HepG2 (cell line): ENCODE data around the gene FBLIM1. TPM values are rescaled to one million over a fixed set of nuclear protein-coding genes. Genes with fewer than 3 reads are reported as not detected.

Source experiments
- THAP9 ChIP-seq: sonication (generic); formaldehyde crosslinking; IDR thresholded peaks from 2 replicates; pipeline ENCODE4; 2020; ENCODE audit warnings: missing genetic modification reagents, mild to moderate bottlenecking, borderline replicate concordance
- polyA plus RNA-seq, 8 experiments: library from polyadenylated mRNA; depleted of rRNA in 3 of 8; stranded (reverse) in 7 of 8; unstranded in 1 of 8; fragments of >200 nt; fragmentation: Illumina TruSeq in 4 of 8; extraction: Trizol in 4 of 8; gene quantifications; 2 replicates each; pipeline versions ENCODE4 v1.2.1 to v1.2.3, GENCODE V29; 2011 to 2016; ENCODE audit warnings: low read depth in 4 of 8, missing spikeins in 1 of 8, mixed read lengths in 1 of 8; ENCODE audit not compliant: insufficient read depth in 1 of 8
- total RNA-seq, 5 experiments: library from RNA; depleted of rRNA; stranded (reverse); fragments of >200 nt; fragmentation: Illumina TruSeq; extraction: Trizol; gene quantifications; 2 replicates each; pipeline ENCODE4 v1.2.3, GENCODE V29; 2016; ENCODE audit warnings: low read depth in 1 of 5

Gene FBLIM1
- total and polyA plus RNA-seq, 2 of the 13 experiments (the other 11 are each of a cell fraction or from before 2014, with no cell fraction given) = 10.6 to 23.0 TPM

- TF ChIP-seq THAP9 (CRISPR knock-in tag) = 0 out of 2 replicates have a peak, but pooled peaks have one; percentile 22
Observed at GRCh38 chr1:15835741-15836510, 77.3 kb downstream of the FBLIM1 start (continued).

Other genes with a start within 250 kb of the FBLIM1 start
- 8.5 and 12.3 TPM in 2 replicates for gene CASP9, start 234.6 kb upstream of the FBLIM1 start, total RNA-seq (2016; rRNA removed; fragmentation: Illumina TruSeq; extraction: Trizol)
- gene CASP9, start 234.6 kb upstream of the FBLIM1 start, polyA plus RNA-seq (2011; rRNA removed) = 11.5 and 13.1 TPM in 2 replicates
- gene DNAJC16, start 231.9 kb upstream of the FBLIM1 start, total RNA-seq (2016; rRNA removed; fragmentation: Illumina TruSeq; extraction: Trizol) = 10.7 and 15.4 TPM in 2 replicates
- gene DNAJC16, start 231.9 kb upstream of the FBLIM1 start, polyA plus RNA-seq (2011; rRNA removed) = 11.4 and 11.7 TPM in 2 replicates
- gene AGMAT, start 173.7 kb upstream of the FBLIM1 start, total RNA-seq (2016; rRNA removed; fragmentation: Illumina TruSeq; extraction: Trizol) = 174 and 216 TPM in 2 replicates
- 52.6 and 59.1 TPM in 2 replicates for gene AGMAT, start 173.7 kb upstream of the FBLIM1 start, polyA plus RNA-seq (2011; rRNA removed)
- gene DDI2, start 141.3 kb upstream of the FBLIM1 start, total RNA-seq (2016; rRNA removed; fragmentation: Illumina TruSeq; extraction: Trizol) = 25.7 and 34.0 TPM in 2 replicates
- 8.5 and 10.1 TPM in 2 replicates for gene DDI2, start 141.3 kb upstream of the FBLIM1 start, polyA plus RNA-seq (2011; rRNA removed)
- gene PLEKHM2, start 74.5 kb upstream of the FBLIM1 start, total RNA-seq (2016; rRNA removed; fragmentation: Illumina TruSeq; extraction: Trizol) = 16.0 and 16.5 TPM in 2 replicates
- gene PLEKHM2, start 74.5 kb upstream of the FBLIM1 start, polyA plus RNA-seq (2011; rRNA removed) = 27.3 and 34.0 TPM in 2 replicates
- 0.13 TPM in 1 of 2 replicates, not detected in the other for gene SLC25A34, start 22.5 kb upstream of the FBLIM1 start, total RNA-seq (2016; rRNA removed; fragmentation: Illumina TruSeq; extraction: Trizol)
- gene SLC25A34, start 22.5 kb upstream of the FBLIM1 start, polyA plus RNA-seq (2011; rRNA removed) = 0.18 TPM in 2 replicates
- gene TMEM82, start 16.3 kb upstream of the FBLIM1 start, total RNA-seq (2016; rRNA removed; fragmentation: Illumina TruSeq; extraction: Trizol) = 0.29 and 0.97 TPM in 2 replicates
- 0.24 and 0.40 TPM in 2 replicates for gene TMEM82, start 16.3 kb upstream of the FBLIM1 start, polyA plus RNA-seq (2011; rRNA removed)
- 2.3 and 4.0 TPM in 2 replicates for gene UQCRHL, start 48.9 kb downstream of the FBLIM1 start, total RNA-seq (2016; rRNA removed; fragmentation: Illumina TruSeq; extraction: Trizol)
- gene UQCRHL, start 48.9 kb downstream of the FBLIM1 start, polyA plus RNA-seq (2011; rRNA removed) = 1.4 and 1.8 TPM in 2 replicates
- gene SPEN, start 88.9 kb downstream of the FBLIM1 start, total RNA-seq (2016; rRNA removed; fragmentation: Illumina TruSeq; extraction: Trizol) = 14.0 and 25.1 TPM in 2 replicates
- 4.8 and 5.0 TPM in 2 replicates for gene SPEN, start 88.9 kb downstream of the FBLIM1 start, polyA plus RNA-seq (2011; rRNA removed)
- 10.1 and 16.7 TPM in 2 replicates for gene ZBTB17, start 217.3 kb downstream of the FBLIM1 start, total RNA-seq (2016; rRNA removed; fragmentation: Illumina TruSeq; extraction: Trizol)
- gene ZBTB17, start 217.3 kb downstream of the FBLIM1 start, polyA plus RNA-seq (2011; rRNA removed) = 17.0 and 21.0 TPM in 2 replicates
- gene SRARP, start 245.4 kb downstream of the FBLIM1 start, total RNA-seq (2016; rRNA removed; fragmentation: Illumina TruSeq; extraction: Trizol) = 3.5 and 4.0 TPM in 2 replicates
- 10.5 and 12.8 TPM in 2 replicates for gene SRARP, start 245.4 kb downstream of the FBLIM1 start, polyA plus RNA-seq (2011; rRNA removed)